ENCODE measurements around the gene ABCA3. TPM values are rescaled to one million over a fixed set of nuclear protein-coding genes. Genes with fewer than 3 reads are reported as not detected.

ABCA3 gene
- total RNA-seq, 2 donors from 2014 or later = 1.3 to 4.6 TPM

DNA sequence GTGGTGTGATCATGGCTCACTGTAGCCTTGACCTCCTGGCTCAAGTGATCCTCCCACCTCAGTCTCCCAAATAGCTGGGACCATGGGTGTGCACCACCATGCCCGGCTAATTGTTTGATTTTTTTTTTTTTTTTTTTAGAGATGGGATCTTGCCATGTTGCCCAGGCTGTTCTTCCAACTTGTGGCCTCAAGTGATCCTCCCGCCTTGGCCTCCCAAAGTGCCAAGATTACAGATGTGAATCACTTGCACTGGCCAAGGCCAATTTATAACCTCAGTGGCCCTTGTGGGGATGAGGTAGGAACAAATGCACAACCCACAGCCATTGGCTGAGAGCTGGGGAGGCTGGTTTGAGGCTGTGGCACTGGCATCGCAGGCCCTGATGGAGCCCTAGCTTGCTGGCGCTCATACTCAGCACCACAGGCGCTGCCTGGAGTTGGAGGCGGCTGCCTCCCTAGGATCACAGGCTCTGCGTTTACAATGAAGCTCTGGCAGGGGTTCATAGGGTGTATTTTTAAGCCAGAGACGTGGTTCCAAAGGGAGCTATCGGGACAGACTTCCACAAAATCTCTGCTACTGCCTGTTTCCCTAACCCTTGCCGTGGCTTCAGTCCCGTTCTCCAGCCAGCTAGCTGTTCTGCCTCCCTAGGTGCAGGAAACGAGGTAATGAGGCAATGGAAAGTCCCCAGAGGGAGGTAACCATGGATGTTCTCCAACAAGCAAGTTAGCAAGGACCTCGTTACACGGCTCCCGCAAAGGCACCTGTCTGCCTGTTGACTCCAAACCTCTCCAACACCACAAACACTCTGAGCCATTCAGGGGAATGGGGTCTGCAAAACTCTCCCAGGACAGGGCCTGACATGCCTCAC is 2.9 kb downstream of the ABCA3 start:
- intact Hi-C loops (cut with DNase I) = loop anchor here (5.0 kb wide), 1 partner anchor 160 kb away; no protein-coding TSS in a partner anchor
- Histone ChIP-seq H3K27me3 (peaks cover 5% of the 10 kb centered on the region), H3K9me3 (no peaks in the 10 kb centered on the region), H3K9ac (ENCODE audit: low read depth in 2 of 2, low read length in 2 of 2) (no peak overlapping the region), H3K4me1 (peaks cover 4% of the 10 kb centered on the region), H3K4me3 (no peak overlapping the region), H3K27ac (no peak overlapping the region), H3K36me3 (no peaks in the 10 kb centered on the region)
- TF ChIP-seq, protein P1, sequence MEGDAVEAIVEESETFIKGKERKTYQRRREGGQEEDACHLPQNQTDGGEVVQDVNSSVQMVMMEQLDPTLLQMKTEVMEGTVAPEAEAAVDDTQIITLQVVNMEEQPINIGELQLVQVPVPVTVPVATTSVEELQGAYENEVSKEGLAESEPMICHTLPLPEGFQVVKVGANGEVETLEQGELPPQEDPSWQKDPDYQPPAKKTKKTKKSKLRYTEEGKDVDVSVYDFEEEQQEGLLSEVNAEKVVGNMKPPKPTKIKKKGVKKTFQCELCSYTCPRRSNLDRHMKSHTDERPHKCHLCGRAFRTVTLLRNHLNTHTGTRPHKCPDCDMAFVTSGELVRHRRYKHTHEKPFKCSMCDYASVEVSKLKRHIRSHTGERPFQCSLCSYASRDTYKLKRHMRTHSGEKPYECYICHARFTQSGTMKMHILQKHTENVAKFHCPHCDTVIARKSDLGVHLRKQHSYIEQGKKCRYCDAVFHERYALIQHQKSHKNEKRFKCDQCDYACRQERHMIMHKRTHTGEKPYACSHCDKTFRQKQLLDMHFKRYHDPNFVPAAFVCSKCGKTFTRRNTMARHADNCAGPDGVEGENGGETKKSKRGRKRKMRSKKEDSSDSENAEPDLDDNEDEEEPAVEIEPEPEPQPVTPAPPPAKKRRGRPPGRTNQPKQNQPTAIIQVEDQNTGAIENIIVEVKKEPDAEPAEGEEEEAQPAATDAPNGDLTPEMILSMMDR (IDR thresholded peaks at IDR 0.05) = no peak
- DNase-seq = no peak

- no peaks in the 10 kb centered on the region for H3K27me3 ChIP-seq
- H3K9ac ChIP-seq (ENCODE audit: low read depth in 2 of 2, low read length in 2 of 2) = no peak overlapping the region
- no peaks in the 10 kb centered on the region for H3K9me3 ChIP-seq
- no peak overlapping the region for H3K27ac ChIP-seq
- TF ChIP-seq, protein P1 (IDR thresholded peaks at IDR 0.05) = no peak
- H3K36me3 ChIP-seq = no peaks in the 10 kb centered on the region
- intact Hi-C loops (cut with DNase I) = loop anchor here (5.0 kb wide), 1 partner anchor 162 kb away; no protein-coding TSS in a partner anchor
- peak; percentile 2 for DNase-seq
- no peak overlapping the region for H3K4me3 ChIP-seq
- H3K4me1 ChIP-seq = peaks cover 4% of the 10 kb centered on the region
Measured at GRCh38 chr16:2335286-2335895, 5.1 kb downstream of the ABCA3 start.

- no peaks in the 10 kb centered on the region for H3K9me3 ChIP-seq
- H3K4me1 ChIP-seq = no peaks in the 10 kb centered on the region
- no peak for DNase-seq
- no peak overlapping the region for H3K4me3 ChIP-seq
- intact Hi-C loops (cut with DNase I) = no loop called here
- no peak overlapping the region for H3K9ac ChIP-seq (ENCODE audit: low read depth in 2 of 2, low read length in 2 of 2)
- no peaks in the 10 kb centered on the region for H3K27me3 ChIP-seq
- TF ChIP-seq, protein P1 (IDR thresholded peaks at IDR 0.05) = no peak
- no peak overlapping the region for H3K27ac ChIP-seq
- H3K36me3 ChIP-seq = no peaks in the 10 kb centered on the region
Measured at GRCh38 chr16:2333772-2334379, 6.7 kb downstream of the ABCA3 start.

- intact Hi-C loops (cut with DNase I) = no loop called here
- no peaks in the 10 kb centered on the region for H3K4me1 ChIP-seq
- no peaks in the 10 kb centered on the region for H3K36me3 ChIP-seq
- no peak overlapping the region for H3K4me3 ChIP-seq
- no peak for DNase-seq
- H3K9ac ChIP-seq (ENCODE audit: low read depth in 2 of 2, low read length in 2 of 2) = no peak overlapping the region
- H3K27ac ChIP-seq = no peak overlapping the region
- H3K27me3 ChIP-seq = no peaks in the 10 kb centered on the region
- no peaks in the 10 kb centered on the region for H3K9me3 ChIP-seq
- TF ChIP-seq, protein P1 (IDR thresholded peaks at IDR 0.05) = no peak
Measured at GRCh38 chr16:2333231-2333630, 7.3 kb downstream of the ABCA3 start.

- Histone ChIP-seq H3K9me3 (no peaks in the 10 kb centered on the region), H3K4me3 (no peak overlapping the region), H3K4me1 (no peaks in the 10 kb centered on the region), H3K36me3 (no peaks in the 10 kb centered on the region), H3K27me3 (no peaks in the 10 kb centered on the region), H3K9ac (ENCODE audit: low read depth in 2 of 2, low read length in 2 of 2) (no peak overlapping the region), H3K27ac (no peak overlapping the region)
- intact Hi-C loops (cut with DNase I) = no loop called here
- DNase-seq = no peak
- TF ChIP-seq, protein P1 (IDR thresholded peaks at IDR 0.05) = no peak
Measured at GRCh38 chr16:2331931-2332267, 8.6 kb downstream of the ABCA3 start.
